Stimulated activated CD4-positive, alpha-beta T cell treated with anti-CD3 and anti-CD28 coated beads, Interleukin-4, amount 100 ng/mL, for 1 hour (primary cell): Measurements from ENCODE around the gene TRPM4.
"Not testable (repeated sequence)": the region's sequence is repeated elsewhere in the genome, so short reads cannot be mapped to it uniquely, and the experiment has no call there.

ENCODE experiments used
- DNase-seq: peaks from one replicate; pipeline ENCODE4 v3.0.0-alpha.2; 2020

Gene TRPM4

DNA sequence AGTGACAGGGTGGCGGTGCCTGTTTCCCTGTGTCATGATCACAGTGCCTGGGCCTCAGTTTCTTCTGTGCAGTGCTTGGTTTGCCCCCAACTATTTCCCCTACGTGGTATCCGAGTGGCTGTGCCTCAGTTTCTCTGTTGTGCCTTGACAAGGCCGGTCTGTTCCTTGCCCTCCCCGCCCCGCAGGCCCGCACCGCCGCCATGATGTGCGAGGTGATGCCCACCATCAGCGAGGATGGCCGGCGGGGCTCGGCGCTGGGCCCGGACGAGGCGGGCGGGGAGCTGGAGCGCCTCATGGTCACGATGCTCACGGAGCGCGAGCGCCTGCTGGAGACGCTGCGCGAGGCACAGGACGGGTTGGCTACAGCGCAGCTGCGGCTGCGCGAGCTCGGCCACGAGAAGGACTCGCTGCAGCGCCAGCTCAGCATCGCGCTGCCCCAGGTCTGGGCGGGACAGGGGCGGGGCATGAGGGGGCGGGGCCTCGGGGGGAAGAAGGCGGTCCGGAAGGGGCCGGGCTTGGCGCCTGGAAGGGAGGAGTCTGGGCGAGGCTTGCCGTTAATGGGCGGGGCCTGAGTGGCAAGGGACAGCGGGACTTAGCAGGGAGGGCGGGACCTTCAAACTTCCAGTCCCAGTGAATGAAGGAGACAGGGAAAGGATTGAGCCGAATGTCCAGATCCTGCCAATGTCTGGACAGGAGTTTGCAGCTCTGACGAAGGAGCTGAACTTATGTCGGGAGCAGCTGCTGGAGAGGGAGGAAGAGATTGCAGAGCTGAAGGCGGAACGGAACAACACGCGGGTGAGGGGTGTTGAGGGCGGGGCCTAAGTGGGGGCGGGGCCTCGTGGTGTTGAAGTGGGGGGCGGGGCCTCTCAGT is 29.7 kb upstream of the TRPM4 start:
- peak; percentile 93 for DNase-seq

GRCh38 chr19:49128545-49129237 is 28.9 kb upstream of the TRPM4 start:
- DNase-seq, result no peak

DNA sequence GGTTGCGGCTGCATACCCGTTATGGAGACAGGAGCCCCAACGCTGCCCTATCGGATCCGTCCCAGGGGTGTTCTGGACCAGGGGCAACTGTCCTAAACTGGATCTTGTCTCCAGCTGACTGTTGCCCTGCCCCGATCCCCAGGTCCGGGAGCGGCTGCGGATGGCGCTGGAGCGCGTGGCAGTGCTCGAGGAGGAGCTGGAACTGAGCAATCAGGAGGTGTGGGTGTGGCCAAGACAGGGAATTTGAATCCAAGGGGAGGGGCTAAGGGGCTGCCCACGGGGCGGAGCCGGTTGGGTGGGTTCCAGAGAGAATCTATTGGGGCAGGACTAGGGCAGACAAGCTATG is 28.4 kb upstream of the TRPM4 start:
- no peak for DNase-seq

GRCh38 chr19:49130325-49130724 is 27.3 kb upstream of the TRPM4 start:
- DNase-seq, result no peak

GRCh38 chr19:49132974-49133609 is 24.5 kb upstream of the TRPM4 start:
- DNase-seq, result peak; percentile 39

DNA sequence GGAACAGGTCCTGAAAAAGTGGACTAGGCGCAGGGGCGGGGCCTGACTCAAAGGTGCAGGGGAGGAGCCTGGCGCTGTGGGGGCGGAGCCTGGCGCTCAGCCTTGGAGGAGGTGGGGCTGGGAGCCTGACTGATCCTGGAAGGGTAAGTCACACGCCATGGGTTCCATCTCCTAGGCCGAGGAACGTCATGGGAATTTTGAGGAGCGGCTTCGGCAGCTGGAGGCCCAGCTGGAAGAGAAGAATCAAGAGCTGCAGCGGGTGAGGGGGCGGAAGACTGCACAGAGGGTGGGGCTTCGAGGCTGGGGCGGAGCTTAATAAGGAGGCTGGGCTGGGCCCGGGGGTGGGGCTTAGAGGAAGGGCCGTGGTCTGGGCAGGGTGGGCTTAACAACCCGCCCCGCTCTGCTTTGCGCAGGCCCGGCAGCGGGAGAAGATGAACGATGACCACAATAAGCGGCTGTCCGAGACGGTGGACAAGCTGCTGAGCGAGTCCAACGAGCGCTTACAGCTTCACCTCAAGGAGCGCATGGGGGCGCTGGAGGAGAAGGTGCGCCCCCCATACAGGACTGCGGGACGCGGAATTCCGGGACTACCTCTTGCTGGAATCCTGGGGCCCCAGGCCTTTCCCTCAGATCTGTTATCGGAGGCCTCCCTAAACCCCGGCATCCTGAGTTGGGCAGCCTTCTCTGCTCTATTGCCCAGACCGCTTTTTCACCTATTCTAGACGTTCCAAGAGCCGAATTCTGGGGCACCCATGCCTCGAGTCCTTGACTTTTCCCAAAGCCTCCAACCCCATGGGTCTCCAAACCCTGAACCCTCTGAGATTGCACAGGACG is 23.8 kb upstream of the TRPM4 start:
- peak; percentile 60 for DNase-seq

DNA sequence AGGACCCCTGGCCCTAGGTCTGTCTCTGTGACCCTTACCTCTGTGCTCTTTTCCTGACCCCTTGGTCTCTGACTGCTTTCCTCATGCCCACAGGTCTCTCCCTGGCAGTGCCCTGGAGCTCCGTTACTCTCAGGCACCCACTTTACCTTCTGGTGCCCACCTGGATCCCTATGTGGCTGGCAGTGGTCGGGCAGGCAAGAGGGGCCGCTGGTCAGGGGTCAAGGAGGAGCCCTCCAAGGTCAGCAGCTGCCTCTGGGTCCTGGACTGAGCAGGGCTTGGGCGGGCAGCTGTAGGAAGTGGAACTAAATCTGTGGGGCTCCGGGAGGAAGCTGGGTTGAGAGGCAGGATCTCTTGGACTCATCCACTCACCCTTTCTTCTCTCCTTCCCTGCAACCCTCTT is 21.9 kb upstream of the TRPM4 start:
- DNase-seq, result no peak

DNA sequence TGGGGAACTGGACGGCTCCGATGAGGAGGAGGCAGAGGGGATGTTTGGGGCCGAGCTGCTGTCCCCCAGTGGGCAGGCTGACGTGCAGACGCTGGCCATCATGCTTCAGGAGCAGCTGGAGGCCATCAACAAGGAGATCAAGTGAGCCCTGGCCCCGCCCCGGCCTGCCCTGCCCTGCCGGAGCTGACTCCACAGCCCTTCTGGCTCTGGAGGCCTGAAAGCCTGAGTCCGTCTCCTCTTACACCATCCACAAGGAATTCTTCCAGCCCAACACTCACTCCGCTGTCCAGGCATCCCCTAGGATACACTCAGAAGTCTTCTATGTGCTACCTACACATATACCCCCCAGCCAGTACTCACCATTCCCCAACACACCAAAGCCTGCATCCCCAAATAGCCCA is 20.8 kb upstream of the TRPM4 start:
- no peak for DNase-seq

DNA sequence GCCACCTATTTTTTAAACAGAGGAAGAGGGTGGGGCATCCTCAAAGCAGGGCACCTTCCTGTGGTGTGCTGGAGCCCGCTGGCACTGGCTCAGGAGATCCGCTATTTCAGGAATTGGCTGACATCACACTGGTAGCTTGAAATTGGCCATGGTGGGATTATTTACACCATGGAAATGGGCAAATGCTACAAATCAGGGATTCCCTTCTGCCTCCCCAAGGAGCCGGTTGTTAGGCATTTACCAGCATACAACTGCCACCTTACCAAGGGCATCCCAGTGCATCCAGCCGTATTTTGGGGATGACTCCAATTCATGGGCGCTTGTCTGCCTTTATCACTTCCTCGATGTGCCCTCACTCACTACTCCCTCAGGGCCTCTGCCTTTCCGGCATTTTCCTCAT is 16.6 kb upstream of the TRPM4 start:
- no peak for DNase-seq

GRCh38 chr19:49141352-49141751 is 16.2 kb upstream of the TRPM4 start:
- no peak for DNase-seq

- DNase-seq, result peak; percentile 65
Observed at GRCh38 chr19:49142866-49143335, 14.7 kb upstream of the TRPM4 start.

DNA sequence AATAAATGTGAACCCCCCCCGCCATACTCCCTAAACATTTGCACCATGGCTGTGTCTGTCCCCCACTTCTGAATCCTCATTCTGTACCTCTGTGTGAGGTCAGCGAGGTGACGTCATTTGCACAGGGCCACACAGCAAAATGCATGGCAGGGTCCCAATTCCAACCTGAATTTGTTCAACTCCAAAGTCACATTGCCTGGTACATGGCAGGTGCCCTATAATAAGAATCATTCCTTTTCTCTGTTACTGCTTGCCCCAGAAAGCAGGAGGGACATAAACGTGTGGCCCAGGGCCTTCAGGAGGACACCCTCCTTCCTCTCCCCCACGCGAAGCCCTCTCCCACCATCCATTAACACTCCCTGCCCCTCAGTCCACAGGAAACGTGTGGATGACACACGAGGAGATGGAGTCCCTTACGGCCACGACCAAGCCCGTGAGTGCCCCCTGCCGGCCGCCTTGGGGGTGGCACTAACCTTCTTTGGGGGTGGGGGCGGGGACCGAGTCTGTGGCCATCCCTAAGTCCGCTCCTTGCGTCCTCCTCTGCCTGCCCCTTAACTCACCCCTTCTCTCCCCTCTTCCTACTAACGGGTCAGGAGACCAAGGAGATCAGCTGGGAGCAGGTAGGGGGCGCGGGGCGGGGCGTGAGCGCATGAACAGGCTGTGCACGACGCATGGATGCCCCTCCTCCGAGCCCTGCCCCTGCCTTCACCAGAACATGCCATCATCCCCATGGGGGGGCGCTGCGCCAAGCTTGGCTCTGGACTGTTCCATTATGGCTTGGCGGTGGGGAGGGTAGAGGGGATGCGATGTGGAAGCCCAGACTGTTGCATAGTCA is 11.8 kb upstream of the TRPM4 start:
- DNase-seq, result peak; percentile 79

- DNase-seq, result not testable (repeated sequence)
Observed at GRCh38 chr19:49146408-49146770, 11.2 kb upstream of the TRPM4 start.

DNA sequence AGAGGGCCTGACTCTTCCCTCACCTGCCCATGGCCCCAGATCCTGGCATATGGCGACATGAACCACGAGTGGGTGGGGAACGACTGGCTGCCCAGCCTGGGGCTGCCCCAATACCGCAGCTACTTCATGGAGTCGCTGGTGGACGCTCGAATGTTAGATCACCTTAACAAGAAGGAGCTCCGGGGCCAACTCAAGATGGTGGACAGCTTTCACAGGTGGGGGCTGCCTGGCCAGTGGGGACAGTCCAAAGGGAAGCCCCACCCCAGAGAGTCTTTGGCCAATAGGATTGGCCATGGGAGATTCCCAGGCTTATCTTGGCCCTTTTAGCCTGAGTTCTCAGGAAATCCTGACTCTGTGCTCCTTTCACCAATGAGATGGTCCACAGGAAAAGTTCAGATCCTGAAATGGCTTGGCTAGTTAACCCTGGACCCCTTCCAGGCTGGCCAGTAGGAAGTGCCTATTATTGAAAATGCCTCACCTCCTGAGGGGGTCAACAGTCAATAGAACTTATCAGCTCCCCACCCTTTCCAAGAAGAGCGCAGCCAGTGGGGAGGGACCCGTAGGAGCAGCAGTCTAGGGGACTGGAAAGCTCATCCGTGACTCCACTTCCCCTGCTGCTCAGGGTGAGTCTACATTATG is 9.4 kb upstream of the TRPM4 start:
- no peak for DNase-seq

GRCh38 chr19:49148784-49149651 is 8.6 kb upstream of the TRPM4 start:
- DNase-seq, result peak; percentile 82

DNA sequence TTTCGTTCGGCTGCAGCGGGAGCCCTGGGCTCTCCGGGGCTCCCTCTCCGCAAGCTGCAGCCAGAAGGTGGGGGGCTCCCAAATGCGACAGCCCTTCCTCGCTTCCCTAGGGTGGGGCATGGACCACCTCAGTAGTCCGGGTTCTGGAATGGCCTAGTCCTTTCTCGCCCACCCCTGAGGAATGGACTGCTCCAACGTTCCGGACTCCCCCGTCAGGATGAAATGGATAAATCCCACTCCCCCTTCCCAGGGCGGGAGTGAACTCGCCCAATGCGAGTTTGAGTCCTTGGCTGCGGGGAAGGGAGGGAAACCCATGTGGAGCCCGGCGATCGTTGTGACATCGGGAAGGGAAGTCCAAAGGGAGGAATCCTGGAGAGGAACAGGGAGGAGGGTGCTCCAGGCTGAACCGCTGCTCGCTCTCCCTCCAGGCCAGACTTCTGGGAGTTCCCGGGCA is 7.9 kb upstream of the TRPM4 start:
- no peak for DNase-seq

GRCh38 chr19:49150106-49150943 is 7.3 kb upstream of the TRPM4 start:
- peak; percentile 29 for DNase-seq

DNA sequence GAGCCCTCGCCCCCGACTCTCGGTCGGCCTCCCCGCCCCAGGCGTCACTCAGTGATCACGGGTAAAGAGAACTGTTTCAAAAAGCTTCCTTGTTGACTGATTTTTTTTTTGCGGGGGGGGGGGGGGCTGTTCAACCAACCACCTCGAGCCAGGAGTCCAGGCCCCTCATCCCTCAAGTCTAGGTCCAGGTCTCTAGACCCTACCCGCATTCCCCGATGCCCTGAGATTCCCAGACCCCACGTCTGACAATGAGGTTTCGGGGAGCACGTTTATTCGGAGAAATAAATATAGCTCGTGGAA is 6.7 kb upstream of the TRPM4 start:
- no peak for DNase-seq

GRCh38 chr19:49151267-49152118 is 6.1 kb upstream of the TRPM4 start:
- peak; percentile 46 for DNase-seq
